ENCODE data around the gene RESP18.

RESP18 gene

DNA sequence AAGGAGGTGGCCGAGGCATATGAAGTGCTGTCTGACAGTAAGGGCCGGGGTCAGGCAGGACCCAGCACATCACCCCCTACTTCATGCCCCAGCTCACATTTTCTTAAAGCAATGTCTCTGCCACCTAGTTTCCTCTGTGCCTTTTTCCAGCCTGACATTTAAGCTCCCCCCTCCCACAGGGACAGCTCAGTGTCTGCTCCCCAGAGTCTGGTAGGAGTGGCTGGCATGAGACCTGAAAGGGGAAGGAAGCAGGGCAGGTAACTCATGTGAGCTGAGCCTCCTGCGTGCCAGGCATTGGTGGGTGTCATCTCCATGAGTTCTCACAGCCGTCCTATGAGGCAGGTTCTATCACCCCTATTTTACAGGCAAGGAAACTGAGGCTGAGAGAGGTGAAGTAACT lies 51.9 kb downstream of the RESP18 start:
- FAIRE-seq (no peak), DNase-seq (ENCODE audit: insufficient read length, low spot score) (no peak)

GRCh38 chr2:219279916-219280516 lies 52.5 kb downstream of the RESP18 start:
- FAIRE-seq = peak; percentile 92
- no peak for DNase-seq (ENCODE audit: insufficient read length, low spot score)

- DNase-seq (ENCODE audit: insufficient read length, low spot score) (peak; percentile 99), FAIRE-seq (peak; percentile 95)
Measured at GRCh38 chr2:219279151-219279915, 53.2 kb downstream of the RESP18 start, which contains the start of gene DNAJB2. Gene DNAJB2 (plus strand): TSS chr2:219279366. CDS start chr2:219279834, 468 bp downstream.

DNA sequence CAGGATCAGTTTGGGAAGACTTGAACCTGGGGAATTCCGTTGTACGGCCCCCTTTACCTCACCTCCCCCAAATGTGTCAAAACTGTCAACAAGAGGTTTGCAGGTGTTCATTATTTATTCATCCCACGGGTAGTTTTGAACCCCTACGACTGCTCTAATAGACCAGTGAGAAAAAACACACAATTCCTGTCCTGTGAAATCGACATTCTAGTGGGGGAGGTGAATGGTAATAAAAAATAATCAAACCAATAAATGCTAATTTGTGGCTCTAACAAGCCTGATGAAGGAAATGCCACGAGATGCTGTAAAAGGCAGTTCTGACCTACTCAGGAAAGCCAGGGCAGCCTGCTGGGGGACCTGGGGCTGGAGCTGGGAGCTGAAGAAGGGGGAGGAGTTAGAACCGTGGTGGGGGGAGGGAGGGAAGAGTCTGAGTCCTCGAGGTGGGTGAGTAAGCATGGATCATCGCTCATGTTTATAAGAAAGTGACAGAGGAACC lies 53.8 kb downstream of the RESP18 start:
- no peak for FAIRE-seq

GRCh38 chr2:219277703-219278654 lies 54.6 kb downstream of the RESP18 start:
- FAIRE-seq = no peak
- DNase-seq (ENCODE audit: insufficient read length, low spot score) = peak; percentile 68

More for the DNA sequence above, 53.8 kb downstream of the RESP18 start:
- DNase-seq (ENCODE audit: insufficient read length, low spot score) = no peak
